GM19468 (cell line): Measurements from ENCODE around the gene USP36.
"Not testable (repeated sequence)": the region's sequence is repeated elsewhere in the genome, so short reads cannot be mapped to it uniquely, and the experiment has no call there.

Experiments
- ATAC-seq: cut with Tn5 transposase; IDR thresholded peaks from one replicate; pipeline ENCODE4 v1.9.1; 2021; ENCODE audit warnings: mild to moderate bottlenecking, moderate library complexity, moderate number of reproducible peaks; ENCODE audit not compliant: unreplicated experiment; ENCODE audit errors: extremely low read depth

Gene USP36

GRCh38 chr17:78779850-78780249 is 60.8 kb downstream of the USP36 start:
- no peak for ATAC-seq

DNA sequence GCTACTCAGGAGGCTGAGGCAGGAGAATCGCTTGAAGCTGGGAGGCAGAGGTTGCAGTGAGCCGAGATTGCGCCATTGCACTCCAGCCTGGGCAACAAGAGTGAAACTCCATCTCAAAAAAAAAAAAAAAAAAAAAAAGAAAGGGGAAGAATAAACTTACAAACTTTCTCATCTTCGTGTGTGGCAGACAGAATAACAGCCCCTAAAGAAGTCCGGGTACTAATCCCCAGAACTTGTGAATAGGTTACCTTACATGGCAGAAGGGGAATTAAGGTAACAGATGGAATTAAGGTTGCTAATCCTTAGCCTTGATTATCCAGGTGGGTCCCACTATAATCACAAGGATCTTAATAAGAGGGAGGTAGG is 61.3 kb downstream of the USP36 start:
- ATAC-seq = not testable (repeated sequence)

DNA sequence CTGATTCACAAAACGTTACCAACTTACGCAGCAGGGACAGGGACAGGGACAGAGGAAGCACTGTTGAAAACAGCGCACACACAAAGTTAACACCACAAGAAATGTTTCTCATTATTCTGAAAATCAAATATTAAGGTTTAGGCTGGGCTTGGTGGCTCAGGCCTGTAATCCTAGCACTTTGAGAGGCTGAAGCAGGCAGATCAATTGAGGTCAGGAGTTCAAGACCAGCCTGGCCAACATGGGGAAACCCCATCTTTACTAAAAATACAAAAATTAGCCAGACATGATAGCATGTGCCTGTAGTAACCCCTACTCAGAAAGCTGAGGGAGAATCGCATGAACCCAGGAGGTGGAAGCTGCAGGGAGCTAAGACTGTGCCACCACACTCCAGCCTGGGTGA is 62.7 kb downstream of the USP36 start:
- no peak for ATAC-seq

GRCh38 chr17:78774956-78775571 is 65.5 kb downstream of the USP36 start:
- ATAC-seq = peak; percentile 4

DNA sequence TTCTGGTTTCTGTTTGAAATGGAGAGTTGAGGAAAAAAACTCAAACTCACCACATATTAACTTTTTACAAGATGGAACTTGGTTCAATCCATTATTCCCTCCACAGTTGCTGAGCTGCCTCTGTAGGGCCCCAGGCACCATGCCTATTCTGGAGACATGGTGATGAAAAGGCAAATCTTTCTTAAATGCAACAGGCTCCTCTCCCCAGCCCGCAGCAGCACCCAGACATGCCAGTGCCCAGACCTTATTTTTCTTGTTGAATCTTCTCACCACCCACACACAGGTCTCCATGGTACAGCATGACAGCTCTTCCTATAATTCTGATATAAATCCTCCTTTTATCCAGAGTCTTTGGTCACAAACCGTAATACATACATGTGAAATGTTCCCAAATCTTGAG is 66.2 kb downstream of the USP36 start:
- no peak for ATAC-seq

- ATAC-seq = no peak
Measured at GRCh38 chr17:78771758-78772382, 68.7 kb downstream of the USP36 start.

DNA sequence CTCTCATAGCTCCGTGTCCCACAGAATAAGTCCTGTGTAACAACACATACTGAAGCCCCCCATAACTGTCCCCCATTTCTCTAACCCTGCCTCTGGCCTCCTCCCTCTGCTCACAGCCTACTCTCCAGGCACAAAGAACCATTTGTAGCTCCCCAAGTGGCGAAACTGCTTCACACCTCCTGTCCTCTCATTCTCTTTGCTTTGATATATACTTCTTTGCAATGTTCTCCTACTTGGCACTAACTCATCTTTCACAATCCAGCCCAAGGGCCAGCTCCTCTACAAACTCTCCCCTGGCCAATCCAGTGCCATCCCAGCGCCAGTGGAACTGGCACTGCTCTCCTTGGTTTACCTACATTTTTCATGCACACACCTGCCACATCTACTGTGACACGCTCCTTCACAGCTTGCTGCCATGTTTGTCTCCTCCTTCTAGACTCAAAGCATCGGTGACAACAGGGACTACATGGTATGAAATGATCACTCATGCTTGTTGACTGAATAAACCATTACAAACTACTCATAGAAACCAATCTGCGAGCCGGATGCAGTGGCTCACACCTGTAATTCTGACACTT is 71.3 kb downstream of the USP36 start:
- ATAC-seq = no peak

- ATAC-seq = no peak
Measured at GRCh38 chr17:78767806-78768205, 72.8 kb downstream of the USP36 start.

DNA sequence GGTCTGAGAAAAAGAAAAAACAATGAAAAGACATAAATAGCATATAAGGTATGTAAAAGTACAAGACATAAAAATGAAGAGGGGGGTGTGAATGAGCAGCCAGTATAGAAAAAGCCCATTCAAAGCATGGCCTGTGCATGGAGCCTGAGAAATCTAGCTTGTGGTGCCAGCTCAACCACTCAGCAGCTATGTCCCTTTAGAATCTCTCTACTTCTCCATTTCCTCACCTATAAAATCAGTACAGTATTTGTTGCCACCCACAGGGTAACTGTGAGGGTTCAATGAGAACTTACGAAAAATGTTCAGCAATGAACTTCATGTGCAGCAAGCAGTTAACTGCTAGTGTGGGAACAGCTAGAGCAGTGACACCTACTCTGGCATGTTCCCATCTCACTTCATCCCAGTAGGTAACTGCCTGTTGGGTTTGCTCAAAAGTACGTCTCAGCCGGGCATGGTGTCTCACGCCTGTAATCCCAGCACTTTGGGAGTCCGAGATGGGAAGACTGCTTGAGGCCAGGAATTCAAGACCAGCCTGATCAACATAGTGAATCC is 73.8 kb downstream of the USP36 start:
- no peak for ATAC-seq

GRCh38 chr17:78766225-78766624 is 74.4 kb downstream of the USP36 start:
- no peak for ATAC-seq

GRCh38 chr17:78765821-78766220 is 74.8 kb downstream of the USP36 start:
- no peak for ATAC-seq

DNA sequence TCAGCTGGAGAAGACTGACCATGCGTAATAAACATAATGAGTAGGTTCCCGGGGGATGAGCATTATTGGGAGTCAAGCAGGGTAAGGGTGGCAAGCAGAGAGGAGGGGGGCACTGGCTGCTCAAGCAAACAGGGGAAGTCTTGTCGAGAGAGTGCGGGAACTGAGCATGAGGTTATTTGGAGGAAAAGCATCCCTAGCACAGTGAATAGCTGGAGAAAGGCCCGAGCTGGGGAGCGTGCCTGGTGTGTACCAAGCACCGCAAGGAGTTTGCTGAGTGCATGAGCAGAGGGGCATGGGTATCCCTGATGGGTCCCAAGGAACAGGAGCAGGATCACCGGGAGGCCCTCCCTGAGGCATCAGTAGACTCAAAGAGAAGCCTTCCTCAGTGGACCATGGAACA is 75.7 kb downstream of the USP36 start:
- no peak for ATAC-seq

DNA sequence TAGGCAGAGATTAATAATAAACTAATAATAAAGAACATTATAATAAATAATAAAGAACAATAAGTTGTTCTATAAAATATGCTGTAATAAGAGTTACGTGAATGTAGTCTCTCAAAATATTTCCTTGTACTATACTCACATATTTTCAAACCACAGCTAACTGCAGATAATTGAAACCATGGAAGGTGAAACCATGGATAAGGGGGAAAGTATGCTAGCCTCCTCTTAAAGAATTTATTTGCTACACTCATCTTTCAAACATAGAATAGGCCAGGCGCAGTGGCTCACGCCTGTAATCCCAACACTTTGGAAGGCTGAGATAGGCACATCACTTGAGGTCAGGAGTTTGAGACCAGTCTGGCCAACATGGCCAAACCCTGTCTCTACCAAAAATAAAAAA is 77.1 kb downstream of the USP36 start:
- ATAC-seq = no peak

DNA sequence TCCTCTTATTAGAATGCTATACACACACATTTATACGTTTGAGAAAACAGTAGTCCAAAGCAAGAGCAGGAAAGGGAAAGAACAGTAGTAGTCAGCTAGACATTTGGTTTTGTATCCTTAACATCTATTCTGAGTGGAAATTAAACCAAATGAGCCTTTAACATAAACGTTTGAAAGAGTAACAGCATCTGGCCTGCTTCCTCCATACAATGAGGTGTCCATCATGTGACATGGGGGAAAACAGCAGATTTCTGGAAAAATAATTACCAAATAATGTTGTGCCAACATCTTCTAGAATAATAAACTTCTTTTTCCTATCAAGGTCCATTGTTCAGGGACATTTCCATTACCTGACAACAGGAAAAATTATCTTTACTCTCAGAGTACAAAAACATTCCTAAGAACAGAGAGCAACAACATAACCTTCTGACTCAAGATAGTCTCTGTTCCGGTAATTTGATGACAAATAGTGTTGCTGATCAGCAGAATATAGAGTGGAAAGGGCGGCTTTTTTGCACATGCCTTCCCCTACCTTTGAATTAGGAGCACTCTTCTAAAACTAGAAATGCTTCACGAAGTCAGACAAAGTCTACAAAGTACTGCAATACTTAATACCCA is 78.7 kb downstream of the USP36 start:
- ATAC-seq = no peak

GRCh38 chr17:78759969-78760352 is 80.7 kb downstream of the USP36 start:
- ATAC-seq = no peak

GRCh38 chr17:78759203-78759968 is 81.2 kb downstream of the USP36 start:
- ATAC-seq = peak; percentile 18

GRCh38 chr17:78753316-78754250 is 87.0 kb downstream of the USP36 start:
- ATAC-seq = no peak

DNA sequence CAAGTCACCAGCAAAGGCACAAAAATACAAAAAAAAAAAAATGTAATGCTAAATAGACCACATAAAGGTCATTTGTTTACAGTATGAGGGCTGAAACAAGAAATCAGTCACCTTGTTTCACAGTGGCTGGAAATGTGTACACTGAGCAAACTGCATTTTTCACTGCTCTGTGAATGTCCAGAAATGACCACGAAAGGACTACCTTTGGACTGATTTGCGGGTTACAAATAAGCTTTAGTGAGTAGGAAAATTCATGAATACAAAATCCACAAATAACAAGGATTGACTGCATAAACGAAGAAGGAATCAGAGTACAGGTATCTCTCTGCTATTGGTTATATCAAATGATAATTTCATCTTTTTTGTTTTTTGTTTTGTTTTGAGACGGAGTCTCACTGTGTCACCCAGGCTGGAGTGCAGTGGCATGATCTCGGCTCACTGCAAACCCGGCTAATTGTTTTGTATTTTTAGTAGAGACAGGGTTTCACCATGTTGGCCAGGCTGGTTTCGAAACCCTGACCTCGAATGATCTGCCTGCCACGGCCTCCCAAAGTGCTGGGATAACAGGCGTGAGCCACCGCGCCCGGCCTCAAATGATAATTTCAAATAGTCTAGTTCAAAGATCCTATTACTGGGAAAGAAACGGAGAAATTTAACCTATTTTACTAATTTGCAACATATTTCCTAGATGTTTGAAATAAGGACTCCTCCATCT is 89.0 kb downstream of the USP36 start:
- no peak for ATAC-seq

DNA sequence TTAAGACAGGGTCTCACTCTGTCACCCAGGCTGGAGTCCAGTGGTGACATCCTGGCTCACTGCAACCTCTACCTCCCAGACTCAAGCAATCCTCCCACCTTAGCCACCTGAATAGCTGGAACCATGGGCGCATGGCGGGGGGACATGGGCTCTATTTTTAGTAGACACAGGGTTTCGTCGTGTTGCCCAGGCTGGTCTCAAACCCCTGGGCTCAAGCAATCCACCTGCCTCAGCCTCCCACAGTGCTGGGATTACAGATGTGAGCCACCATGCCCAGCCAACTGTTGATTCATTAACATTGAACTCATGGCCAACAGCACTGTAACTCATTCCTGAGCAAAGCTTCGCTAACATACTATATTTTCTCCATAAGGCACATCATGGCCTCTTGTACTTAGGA is 89.6 kb downstream of the USP36 start:
- ATAC-seq = not testable (repeated sequence)
